GM19455 (cell line): ENCODE results near the gene COPS7A.

Source experiments
- ATAC-seq: cut with Tn5 transposase; IDR thresholded peaks from one replicate; pipeline ENCODE4 v1.9.1; 2021; ENCODE audit not compliant: unreplicated experiment

Gene COPS7A

GRCh38 chr12:6768990-6769389, 45.1 kb downstream of the COPS7A start:
- no peak for ATAC-seq

- ATAC-seq, result no peak
These were observed 45.8 kb downstream of the COPS7A start for GRCh38 chr12:6769666-6770065.

DNA sequence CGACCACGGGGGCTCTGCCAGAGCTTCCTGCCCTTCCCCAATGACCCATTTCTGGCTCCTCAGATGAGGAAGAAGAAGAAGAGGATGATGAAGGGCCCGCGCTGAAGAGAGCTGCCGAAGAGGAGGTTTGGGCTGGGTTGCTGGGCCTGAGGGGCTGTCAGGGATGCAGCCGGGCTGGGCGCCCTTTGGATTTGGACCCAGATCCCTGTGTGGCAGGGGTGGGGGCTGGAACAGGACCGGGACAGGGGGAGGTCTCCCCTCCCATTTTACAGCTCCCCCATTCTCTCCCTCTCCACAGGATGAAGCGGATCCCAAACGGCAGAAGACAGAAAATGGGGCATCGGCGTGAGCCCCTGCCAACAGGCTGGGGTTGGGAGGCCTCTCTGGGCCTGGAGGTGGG, 46.2 kb downstream of the COPS7A start:
- no peak for ATAC-seq

DNA sequence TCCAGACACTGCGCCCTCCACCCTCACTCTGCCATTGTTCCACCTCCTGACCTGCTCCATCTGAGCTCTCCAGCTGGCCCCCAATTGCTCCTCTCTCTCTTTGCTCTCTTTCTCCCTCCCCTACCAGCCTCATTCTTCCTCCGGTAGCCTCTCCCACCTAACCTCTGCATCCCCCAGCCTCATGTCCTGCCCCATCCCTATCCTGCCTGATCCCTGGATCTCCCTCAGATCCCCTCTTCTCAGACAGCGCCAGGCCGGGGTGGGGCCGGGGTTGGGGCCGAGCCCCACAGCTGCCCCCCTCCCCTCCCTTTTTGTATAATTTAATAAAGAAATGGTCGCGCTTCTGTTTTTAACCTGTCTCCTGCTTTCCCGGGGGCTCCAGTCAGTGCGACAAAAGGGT, 46.8 kb downstream of the COPS7A start:
- ATAC-seq, result no peak

- ATAC-seq, result no peak
These were observed 47.2 kb downstream of the COPS7A start for GRCh38 chr12:6771091-6771495.

DNA sequence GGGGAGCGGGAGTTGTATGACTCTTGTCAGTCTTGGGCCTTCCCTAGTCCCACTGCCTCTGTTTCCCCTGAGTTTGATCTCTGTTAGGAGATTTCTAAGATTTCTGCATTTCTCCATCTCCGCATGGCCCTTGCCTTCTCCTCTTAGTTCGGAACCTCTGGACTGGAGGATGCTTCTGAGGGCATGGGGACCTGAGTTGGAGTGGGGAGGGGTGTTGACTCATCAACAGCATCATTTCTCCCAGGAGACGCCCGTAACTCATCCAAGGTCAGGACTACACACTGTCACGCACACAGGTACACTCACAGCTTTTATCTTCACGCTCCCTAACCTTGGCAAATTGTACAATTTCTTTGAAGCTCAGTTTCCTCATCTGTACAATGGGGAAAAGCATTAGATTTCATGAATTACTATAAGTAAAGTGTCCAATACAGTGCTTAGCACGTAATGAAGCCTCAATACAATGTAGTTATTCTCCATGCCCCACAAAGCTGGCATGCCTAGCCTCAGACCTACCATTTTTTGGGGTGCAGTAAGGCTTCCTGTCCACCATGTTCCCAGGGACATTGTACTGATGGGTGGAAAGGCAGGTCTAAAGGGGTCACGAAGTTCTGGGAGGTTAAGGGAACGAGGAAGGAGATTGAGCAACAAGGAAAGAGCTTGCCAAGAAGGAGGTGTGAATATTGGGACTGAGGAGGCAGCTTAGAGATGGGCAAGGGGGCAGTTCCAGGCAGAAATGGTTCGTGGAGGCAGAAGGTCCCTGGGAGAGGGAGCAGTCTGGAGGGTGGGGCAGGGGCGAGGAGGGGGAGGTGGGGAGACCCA, 47.9 kb downstream of the COPS7A start:
- no peak for ATAC-seq

- ATAC-seq, result no peak
These were observed 48.5 kb downstream of the COPS7A start, which contains the start of gene LAG3 for GRCh38 chr12:6772331-6772695. Gene LAG3 (plus strand): TSS chr12:6772520. CDS start chr12:6772853, 333 bp downstream.

DNA sequence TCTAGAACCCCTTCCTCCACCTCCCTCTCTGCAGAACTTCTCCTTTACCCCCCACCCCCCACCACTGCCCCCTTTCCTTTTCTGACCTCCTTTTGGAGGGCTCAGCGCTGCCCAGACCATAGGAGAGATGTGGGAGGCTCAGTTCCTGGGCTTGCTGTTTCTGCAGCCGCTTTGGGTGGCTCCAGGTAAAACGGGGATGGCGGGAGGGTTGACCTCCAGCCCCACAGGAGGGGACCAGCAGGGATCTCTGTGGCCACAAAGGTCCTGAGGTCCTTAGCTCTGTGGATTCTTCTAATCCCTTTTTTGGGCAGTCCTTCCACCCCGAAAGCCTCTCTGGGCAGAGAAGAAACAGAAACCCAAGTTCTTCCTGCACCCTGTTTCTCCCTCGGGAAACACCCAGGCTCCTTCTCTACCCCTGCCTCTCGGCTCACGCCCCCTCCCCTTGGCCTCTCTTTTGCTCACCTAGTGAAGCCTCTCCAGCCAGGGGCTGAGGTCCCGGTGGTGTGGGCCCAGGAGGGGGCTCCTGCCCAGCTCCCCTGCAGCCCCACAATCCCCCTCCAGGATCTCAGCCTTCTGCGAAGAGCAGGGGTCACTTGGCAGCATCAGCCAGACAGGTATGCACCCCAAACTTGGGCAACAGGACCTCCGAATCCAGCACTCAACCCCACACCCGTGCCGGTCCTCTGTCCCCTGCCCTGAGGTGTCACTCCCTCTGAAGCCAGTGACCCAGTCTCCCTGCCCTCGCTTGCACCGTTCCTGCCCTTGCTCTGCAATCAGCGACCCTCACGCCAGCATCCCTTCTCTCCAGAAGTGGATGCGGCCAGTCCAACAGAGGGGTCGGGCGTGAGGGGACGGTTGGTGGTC, 49.1 kb downstream of the COPS7A start:
- ATAC-seq, result no peak

GRCh38 chr12:6773590-6774351, 49.9 kb downstream of the COPS7A start:
- ATAC-seq, result no peak

DNA sequence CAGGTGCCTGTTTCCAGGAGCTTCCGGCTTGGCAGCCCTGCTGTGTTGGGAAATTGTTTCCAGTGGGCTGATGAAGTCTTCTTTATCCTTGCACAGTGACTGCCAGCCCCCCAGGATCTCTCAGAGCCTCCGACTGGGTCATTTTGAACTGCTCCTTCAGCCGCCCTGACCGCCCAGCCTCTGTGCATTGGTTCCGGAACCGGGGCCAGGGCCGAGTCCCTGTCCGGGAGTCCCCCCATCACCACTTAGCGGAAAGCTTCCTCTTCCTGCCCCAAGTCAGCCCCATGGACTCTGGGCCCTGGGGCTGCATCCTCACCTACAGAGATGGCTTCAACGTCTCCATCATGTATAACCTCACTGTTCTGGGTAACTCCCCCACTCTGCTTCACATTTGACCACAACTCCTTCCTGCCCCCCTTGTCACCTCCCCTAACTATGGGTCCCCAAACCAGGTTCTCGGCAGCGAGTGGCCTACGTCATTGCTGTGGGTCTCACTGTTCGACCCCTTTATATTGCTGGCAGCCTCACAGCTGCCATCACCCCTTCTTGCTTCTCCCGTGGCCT, 50.7 kb downstream of the COPS7A start:
- no peak for ATAC-seq

- no peak for ATAC-seq
These were observed 51.6 kb downstream of the COPS7A start for GRCh38 chr12:6775185-6776174.

GRCh38 chr12:6777386-6777785, 53.5 kb downstream of the COPS7A start:
- ATAC-seq, result no peak

GRCh38 chr12:6778217-6778573, 54.3 kb downstream of the COPS7A start:
- ATAC-seq, result no peak

DNA sequence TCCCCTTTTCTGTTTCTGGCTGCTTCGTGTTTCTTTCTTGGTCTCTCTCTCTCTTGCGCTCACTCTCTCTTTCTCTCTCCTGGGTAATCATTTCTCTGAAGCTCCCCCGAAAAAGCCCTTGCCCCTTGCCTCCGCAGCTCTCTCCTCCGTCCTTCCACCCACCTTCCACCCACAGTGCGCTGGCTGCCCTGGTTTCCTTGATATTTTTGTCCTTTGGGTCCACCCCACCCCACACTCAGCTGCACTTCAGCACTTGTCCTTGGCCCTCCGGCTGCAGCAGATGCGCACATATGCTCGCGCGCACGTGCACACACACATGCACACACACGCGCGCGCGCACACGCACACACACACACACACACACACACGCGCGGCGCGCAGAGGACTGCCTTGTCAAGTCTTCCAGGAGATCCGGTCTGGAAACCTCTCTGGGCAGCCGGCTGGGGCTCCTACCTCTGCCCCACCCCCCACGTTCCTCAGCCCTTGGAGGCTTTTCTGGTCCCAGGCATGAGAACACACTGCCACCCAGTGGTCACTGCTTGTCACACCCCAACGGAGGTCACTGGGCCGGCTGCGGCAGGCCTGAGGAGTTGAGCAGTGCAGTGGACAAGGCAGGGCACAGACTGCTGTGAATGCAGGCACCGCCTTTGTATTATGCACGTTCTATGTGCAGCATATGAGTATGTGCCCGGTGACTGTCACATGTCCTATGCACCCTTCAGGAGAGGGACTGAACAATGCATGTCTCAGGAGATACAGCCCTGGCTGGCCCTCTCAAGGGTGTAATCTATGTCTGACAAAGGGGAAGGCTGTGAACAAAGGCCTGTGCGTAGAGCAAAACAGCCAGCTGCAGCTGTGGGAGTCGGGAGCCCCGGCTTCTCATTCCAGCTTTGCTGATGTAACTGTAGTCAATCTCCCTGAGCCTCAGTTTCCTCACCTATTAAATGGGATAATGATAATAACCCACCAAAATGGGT, 55.0 kb downstream of the COPS7A start:
- ATAC-seq, result peak; percentile 82

- ATAC-seq, result no peak
These were observed 56.0 kb downstream of the COPS7A start for GRCh38 chr12:6779708-6780432.

GRCh38 chr12:6780573-6780972, 56.7 kb downstream of the COPS7A start:
- no peak for ATAC-seq
